Measurements from ENCODE around the gene SLMAP.

SLMAP gene

DNA sequence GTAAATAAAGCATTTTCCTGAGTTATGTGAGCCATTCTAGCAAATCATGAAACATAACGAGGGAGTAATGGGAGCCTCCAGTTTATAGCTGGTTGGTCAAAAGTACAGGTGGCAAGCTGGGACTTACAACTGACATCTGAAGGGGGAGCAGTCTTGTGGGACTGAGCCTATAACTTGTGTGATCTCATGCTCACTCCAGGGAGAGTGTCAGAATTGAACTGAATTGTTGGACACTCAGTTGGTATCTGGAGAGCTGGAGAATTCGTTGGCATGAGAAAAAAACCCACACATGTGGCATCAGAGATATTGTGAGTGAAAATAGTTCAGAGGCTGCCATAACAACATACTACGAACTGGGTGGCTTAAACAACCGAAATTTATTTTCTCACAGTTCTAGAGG lies 40.4 kb upstream of the SLMAP start:
- Histone ChIP-seq H3K4me2 (no peak overlapping the region), H3K4me3 (IDR thresholded peaks at IDR 0.05; ENCODE audit: insufficient read depth, low read depth, low read length) (no peak overlapping the region), H3K4me1 (ENCODE audit: low read depth, poor library complexity, severe bottlenecking) (no peaks in the 10 kb centered on the region), H3K27ac (no peak overlapping the region), H3K36me3 (ENCODE audit: insufficient read depth) (no peaks in the 10 kb centered on the region), H3K27me3 (ENCODE audit: insufficient read depth, low read depth) (no peaks in the 10 kb centered on the region), H2AFZ (ENCODE audit: low read depth) (no peak overlapping the region), H3K9ac (no peak overlapping the region), H4K20me1 (ENCODE audit: insufficient read depth) (no peaks in the 10 kb centered on the region), H3K79me2 (ENCODE audit: insufficient read depth, low read depth) (no peaks in the 10 kb centered on the region)
- TF ChIP-seq, protein P1, sequence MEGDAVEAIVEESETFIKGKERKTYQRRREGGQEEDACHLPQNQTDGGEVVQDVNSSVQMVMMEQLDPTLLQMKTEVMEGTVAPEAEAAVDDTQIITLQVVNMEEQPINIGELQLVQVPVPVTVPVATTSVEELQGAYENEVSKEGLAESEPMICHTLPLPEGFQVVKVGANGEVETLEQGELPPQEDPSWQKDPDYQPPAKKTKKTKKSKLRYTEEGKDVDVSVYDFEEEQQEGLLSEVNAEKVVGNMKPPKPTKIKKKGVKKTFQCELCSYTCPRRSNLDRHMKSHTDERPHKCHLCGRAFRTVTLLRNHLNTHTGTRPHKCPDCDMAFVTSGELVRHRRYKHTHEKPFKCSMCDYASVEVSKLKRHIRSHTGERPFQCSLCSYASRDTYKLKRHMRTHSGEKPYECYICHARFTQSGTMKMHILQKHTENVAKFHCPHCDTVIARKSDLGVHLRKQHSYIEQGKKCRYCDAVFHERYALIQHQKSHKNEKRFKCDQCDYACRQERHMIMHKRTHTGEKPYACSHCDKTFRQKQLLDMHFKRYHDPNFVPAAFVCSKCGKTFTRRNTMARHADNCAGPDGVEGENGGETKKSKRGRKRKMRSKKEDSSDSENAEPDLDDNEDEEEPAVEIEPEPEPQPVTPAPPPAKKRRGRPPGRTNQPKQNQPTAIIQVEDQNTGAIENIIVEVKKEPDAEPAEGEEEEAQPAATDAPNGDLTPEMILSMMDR (conservative IDR thresholded peaks at IDR 0.05; ENCODE audit: low read depth, low read length), result no peak

DNA sequence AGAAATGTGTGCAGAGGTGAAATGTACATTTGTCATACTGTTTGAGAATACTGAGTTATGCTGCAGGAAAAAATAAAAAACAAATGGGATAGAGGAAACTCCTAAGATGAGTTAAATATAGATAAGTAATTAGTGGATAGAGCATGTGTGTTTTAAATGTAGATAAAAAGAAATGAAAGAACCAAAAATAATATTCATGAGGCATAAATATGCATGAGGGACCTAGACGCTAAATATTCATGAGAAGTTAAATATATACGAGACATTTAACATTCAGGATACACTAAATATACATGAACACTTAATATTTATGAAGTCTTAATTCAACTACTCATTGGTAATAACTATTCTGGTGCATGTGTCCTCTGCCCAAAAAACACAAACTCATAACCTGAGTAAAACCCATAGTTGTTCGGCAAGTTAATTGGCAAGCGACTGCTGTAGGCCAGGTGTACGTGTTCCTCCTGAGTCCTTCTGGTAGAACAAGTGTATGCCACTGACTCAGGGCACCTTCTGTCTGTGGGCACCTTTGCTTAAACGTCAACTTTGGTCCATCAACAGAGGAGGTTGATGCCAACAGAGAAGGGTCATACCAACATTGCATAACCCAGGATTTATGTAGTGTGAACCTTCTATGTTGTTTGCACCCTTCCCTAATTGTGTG lies 38.8 kb upstream of the SLMAP start:
- Histone ChIP-seq H2AFZ (ENCODE audit: low read depth) (no peak overlapping the region), H3K27ac (no peak overlapping the region), H3K79me2 (ENCODE audit: insufficient read depth, low read depth) (no peaks in the 10 kb centered on the region), H3K4me1 (ENCODE audit: low read depth, poor library complexity, severe bottlenecking) (no peaks in the 10 kb centered on the region), H3K4me2 (no peak overlapping the region), H4K20me1 (ENCODE audit: insufficient read depth) (no peaks in the 10 kb centered on the region), H3K36me3 (ENCODE audit: insufficient read depth) (no peaks in the 10 kb centered on the region), H3K4me3 (IDR thresholded peaks at IDR 0.05; ENCODE audit: insufficient read depth, low read depth, low read length) (no peak overlapping the region), H3K9ac (no peak overlapping the region), H3K27me3 (ENCODE audit: insufficient read depth, low read depth) (no peaks in the 10 kb centered on the region)
- TF ChIP-seq, protein P1 (conservative IDR thresholded peaks at IDR 0.05; ENCODE audit: low read depth, low read length), result no peak

DNA sequence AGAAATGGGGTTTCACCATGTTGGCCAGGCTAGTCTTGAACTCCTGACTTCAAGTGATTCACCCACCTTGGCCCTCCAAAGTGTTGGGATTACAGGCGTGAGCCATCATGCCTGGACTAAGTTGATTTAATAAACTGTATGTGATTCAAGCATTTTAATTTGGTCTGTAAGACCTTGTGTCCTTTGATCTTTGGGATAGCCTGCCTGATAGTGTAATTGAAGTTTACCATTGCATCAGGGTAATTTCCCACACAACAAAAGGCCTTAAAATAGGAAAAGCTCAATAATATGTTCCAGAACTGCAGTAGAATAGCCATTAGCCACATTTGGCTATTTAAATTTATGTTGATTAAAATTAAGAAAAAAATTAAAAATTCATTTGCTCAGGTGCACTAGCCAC lies 38.0 kb upstream of the SLMAP start:
- no peak overlapping the region for H3K27ac ChIP-seq
- TF ChIP-seq, protein P1 (conservative IDR thresholded peaks at IDR 0.05; ENCODE audit: low read depth, low read length), result no peak
- no peak overlapping the region for H3K4me2 ChIP-seq

DNA sequence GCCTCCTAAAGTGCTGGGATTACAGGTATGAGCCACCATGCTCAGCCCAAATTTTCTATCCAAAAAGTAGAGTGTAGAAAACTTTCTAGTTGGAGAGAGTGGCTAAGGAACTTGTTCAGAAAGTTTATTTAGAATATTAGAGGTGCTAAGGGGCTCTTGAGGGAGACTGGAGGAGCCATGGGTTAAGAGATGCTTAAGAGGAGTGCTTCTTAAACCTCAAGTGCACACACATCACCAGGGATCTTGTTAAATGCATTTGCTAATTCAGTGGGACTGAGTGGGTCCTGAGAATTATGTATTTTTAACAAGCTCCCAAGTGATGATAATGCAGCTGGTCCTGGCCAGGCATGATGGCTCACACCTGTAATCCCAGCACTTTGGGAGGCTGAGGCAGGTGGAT lies 29.7 kb upstream of the SLMAP start:
- Histone ChIP-seq H3K27ac (no peak overlapping the region), H3K36me3 (ENCODE audit: insufficient read depth) (no peaks in the 10 kb centered on the region), H3K4me1 (ENCODE audit: low read depth, poor library complexity, severe bottlenecking) (no peaks in the 10 kb centered on the region), H2AFZ (ENCODE audit: low read depth) (no peak overlapping the region), H3K27me3 (ENCODE audit: insufficient read depth, low read depth) (no peaks in the 10 kb centered on the region), H4K20me1 (ENCODE audit: insufficient read depth) (no peaks in the 10 kb centered on the region), H3K4me3 (IDR thresholded peaks at IDR 0.05; ENCODE audit: insufficient read depth, low read depth, low read length) (no peak overlapping the region), H3K4me2 (no peak overlapping the region), H3K9ac (no peak overlapping the region), H3K79me2 (ENCODE audit: insufficient read depth, low read depth) (no peaks in the 10 kb centered on the region)
- TF ChIP-seq, protein P1 (conservative IDR thresholded peaks at IDR 0.05; ENCODE audit: low read depth, low read length), result no peak

More for the DNA sequence above, 38.0 kb upstream of the SLMAP start:
- no peak overlapping the region for H3K9ac ChIP-seq
- no peak overlapping the region for H3K4me3 ChIP-seq (IDR thresholded peaks at IDR 0.05; ENCODE audit: insufficient read depth, low read depth, low read length)
- no peak overlapping the region for H2AFZ ChIP-seq (ENCODE audit: low read depth)
- H3K27me3 ChIP-seq (ENCODE audit: insufficient read depth, low read depth), result no peaks in the 10 kb centered on the region
- no peaks in the 10 kb centered on the region for H3K4me1 ChIP-seq (ENCODE audit: low read depth, poor library complexity, severe bottlenecking)
- no peaks in the 10 kb centered on the region for H3K36me3 ChIP-seq (ENCODE audit: insufficient read depth)
- no peaks in the 10 kb centered on the region for H3K79me2 ChIP-seq (ENCODE audit: insufficient read depth, low read depth)
- no peaks in the 10 kb centered on the region for H4K20me1 ChIP-seq (ENCODE audit: insufficient read depth)

All from KMS-11 (cell line).